ENCODE data around the gene ZBTB24. TPM values are rescaled to one million over a fixed set of nuclear protein-coding genes. Genes with fewer than 3 reads are reported as not detected.

The ZBTB24 gene
- total and polyA plus RNA-seq, 2 experiments from 2014 or later: 3.3 to 7.6 TPM

- 68 to 83% methylated on average over 1 of the region's 1 CpG for WGBS, 2 experiments (ENCODE audit: low coverage in 1 of 2, low lambda C conversion rate in 2 of 2, missing lambda C conversion rate in 2 of 2)
- DNase-seq: no peak
- H3K4me2 ChIP-seq (ENCODE audit: unreplicated experiment): no peak overlapping the region
- no peak overlapping the region for H2AFZ ChIP-seq
- in situ Hi-C loops (cut with MboI): loop anchor here (25.0 kb wide), 1 partner anchor 883 kb away; no protein-coding TSS in a partner anchor
- no peaks in the 10 kb centered on the region for H3K9me3 ChIP-seq (ENCODE audit: low read depth)
- no peak overlapping the region for H3K27ac ChIP-seq
- H3K27me3 ChIP-seq (replicated peaks; ENCODE audit: insufficient read depth): no peaks in the 10 kb centered on the region
- no peaks in the 10 kb centered on the region for H4K20me1 ChIP-seq (ENCODE audit: insufficient read depth)
- H3K9ac ChIP-seq: no peak overlapping the region
- no peaks in the 10 kb centered on the region for H3K36me3 ChIP-seq (ENCODE audit: low read depth)
- no peaks in the 10 kb centered on the region for H3K79me2 ChIP-seq (ENCODE audit: insufficient read depth)
- H3K4me1 ChIP-seq (ENCODE audit: insufficient read depth): no peaks in the 10 kb centered on the region
- H3K9me2 ChIP-seq (ENCODE audit: insufficient read depth): no peaks in the 10 kb centered on the region
- no peak for TF ChIP-seq EZH2phosphoT487 (IDR thresholded peaks at IDR 0.05; ENCODE audit: insufficient read depth, low read depth)
- TF ChIP-seq EZH2 (IDR thresholded peaks at IDR 0.05; ENCODE audit: insufficient read depth, poor library complexity, severe bottlenecking): no peak
- H3F3A ChIP-seq (ENCODE audit: insufficient read depth): no peaks in the 10 kb centered on the region
- no peak overlapping the region for H3K4me3 ChIP-seq
These were observed 62.3 kb downstream of the ZBTB24 start for GRCh38 chr6:109420751-109421150.

- in situ Hi-C loops (cut with MboI): loop anchor here (25.0 kb wide), 1 partner anchor 880 kb away; no protein-coding TSS in a partner anchor
- no peak overlapping the region for H3K4me3 ChIP-seq
- WGBS, 2 experiments (ENCODE audit: low coverage in 1 of 2, low lambda C conversion rate in 2 of 2, missing lambda C conversion rate in 2 of 2): 90 to 96% methylated on average over 4 of the region's 4 CpGs
- TF ChIP-seq EZH2 (IDR thresholded peaks at IDR 0.05; ENCODE audit: insufficient read depth, poor library complexity, severe bottlenecking) (no peak), EZH2phosphoT487 (IDR thresholded peaks at IDR 0.05; ENCODE audit: insufficient read depth, low read depth) (no peak)
- no peak for DNase-seq
- H2AFZ ChIP-seq: no peak overlapping the region
- no peaks in the 10 kb centered on the region for H3K4me1 ChIP-seq (ENCODE audit: insufficient read depth)
- H3K36me3 ChIP-seq (ENCODE audit: low read depth): no peaks in the 10 kb centered on the region
- H3K9ac ChIP-seq: no peak overlapping the region
- H3K9me2 ChIP-seq (ENCODE audit: insufficient read depth): no peaks in the 10 kb centered on the region
- no peaks in the 10 kb centered on the region for H4K20me1 ChIP-seq (ENCODE audit: insufficient read depth)
- no peak overlapping the region for H3K27ac ChIP-seq
- no peaks in the 10 kb centered on the region for H3F3A ChIP-seq (ENCODE audit: insufficient read depth)
- H3K27me3 ChIP-seq (replicated peaks; ENCODE audit: insufficient read depth): no peaks in the 10 kb centered on the region
- no peaks in the 10 kb centered on the region for H3K79me2 ChIP-seq (ENCODE audit: insufficient read depth)
- H3K9me3 ChIP-seq (ENCODE audit: low read depth): no peaks in the 10 kb centered on the region
- H3K4me2 ChIP-seq (ENCODE audit: unreplicated experiment): no peak overlapping the region
These were observed 65.4 kb downstream of the ZBTB24 start for GRCh38 chr6:109417646-109418045.

Other genes starting within 250 kb of the ZBTB24 start
- gene CD164, start 100.8 kb downstream of the ZBTB24 start, total RNA-seq (2014; rRNA removed; shearing (Covaris generic)): 302 and 315 TPM in 2 replicates
- gene CD164, start 100.8 kb downstream of the ZBTB24 start, polyA plus RNA-seq (2016; fragmentation: Nextera tagmentation; extraction: Ambion mirVana): 437 and 441 TPM in 2 replicates
- 3.5 and 3.7 TPM in 2 replicates for gene PPIL6, start 42.6 kb downstream of the ZBTB24 start, total RNA-seq (2014; rRNA removed; shearing (Covaris generic))
- 2.8 and 3.5 TPM in 2 replicates for gene PPIL6, start 42.6 kb downstream of the ZBTB24 start, polyA plus RNA-seq (2016; fragmentation: Nextera tagmentation; extraction: Ambion mirVana)
- 6.4 and 14.2 TPM in 2 replicates for gene SMPD2, start 42.5 kb downstream of the ZBTB24 start, total RNA-seq (2014; rRNA removed; shearing (Covaris generic))
- 4.5 and 6.8 TPM in 2 replicates for gene SMPD2, start 42.5 kb downstream of the ZBTB24 start, polyA plus RNA-seq (2016; fragmentation: Nextera tagmentation; extraction: Ambion mirVana)
- 57.8 and 60.6 TPM in 2 replicates for gene MICAL1, start 27.4 kb downstream of the ZBTB24 start, total RNA-seq (2014; rRNA removed; shearing (Covaris generic))
- gene MICAL1, start 27.4 kb downstream of the ZBTB24 start, polyA plus RNA-seq (2016; fragmentation: Nextera tagmentation; extraction: Ambion mirVana): 25.3 and 26.1 TPM in 2 replicates
- gene AK9, start 208.0 kb upstream of the ZBTB24 start, total RNA-seq (2014; rRNA removed; shearing (Covaris generic)): 2.0 and 7.2 TPM in 2 replicates
- 3.6 and 3.7 TPM in 2 replicates for gene AK9, start 208.0 kb upstream of the ZBTB24 start, polyA plus RNA-seq (2016; fragmentation: Nextera tagmentation; extraction: Ambion mirVana)
- gene FIG4, start 208.1 kb upstream of the ZBTB24 start, total RNA-seq (2014; rRNA removed; shearing (Covaris generic)): 7.2 and 11.5 TPM in 2 replicates
- gene FIG4, start 208.1 kb upstream of the ZBTB24 start, polyA plus RNA-seq (2016; fragmentation: Nextera tagmentation; extraction: Ambion mirVana): 8.7 and 8.8 TPM in 2 replicates